Coronary artery (tissue), 2 donors: Measurements from ENCODE around the gene PHETA1.
"Not testable (repeated sequence)": the region's sequence is repeated elsewhere in the genome, so short reads cannot be mapped to it uniquely, and the experiment has no call there.

Experiments
- DNase-seq: peaks from one replicate; pipeline ENCODE4 v3.0.0-alpha.2; 2017; ENCODE audit warnings: low spot score
- H3K27ac ChIP-seq, 2 donors: fragments of 200-600 bp; sonication (generic); one replicate each; pipeline ENCODE4 v1.5.1; 2016 to 2019
- H3K4me3 ChIP-seq: fragments of 200-600 bp; sonication (generic); 2 replicates; pipeline ENCODE4 v1.5.1; 2016; ENCODE audit warnings: mild to moderate bottlenecking, moderate library complexity
- CTCF ChIP-seq: fragments of 200-600 bp; sonication (generic); IDR thresholded peaks from one replicate; pipeline ENCODE4 v1.5.1; 2019; ENCODE audit warnings: antibody characterized with exemption

The PHETA1 gene

GRCh38 chr12:111337371-111337770, 31.5 kb downstream of the PHETA1 start:
- no peak overlapping the region for H3K4me3 ChIP-seq
- DNase-seq = no peak
- no peak overlapping the region for H3K27ac ChIP-seq
- TF ChIP-seq CTCF = no peak

GRCh38 chr12:111336411-111336810, 32.5 kb downstream of the PHETA1 start:
- not testable (repeated sequence) for DNase-seq, H3K4me3 ChIP-seq, H3K27ac ChIP-seq

- DNase-seq = no peak
- TF ChIP-seq CTCF = no peak
- Histone ChIP-seq H3K4me3 (no peak overlapping the region), H3K27ac (no peak overlapping the region)
Observed at GRCh38 chr12:111335811-111336210, 33.1 kb downstream of the PHETA1 start.

- H3K4me3 ChIP-seq, DNase-seq, H3K27ac ChIP-seq: not testable (repeated sequence)
Observed at GRCh38 chr12:111335301-111335700, 33.6 kb downstream of the PHETA1 start.

- Histone ChIP-seq H3K4me3 (no peak overlapping the region), H3K27ac (no peak overlapping the region)
- TF ChIP-seq CTCF = no peak
- no peak for DNase-seq
Observed at GRCh38 chr12:111334393-111334915, 34.4 kb downstream of the PHETA1 start.

- Histone ChIP-seq H3K27ac (no peak overlapping the region), H3K4me3 (no peak overlapping the region)
- no peak for TF ChIP-seq CTCF
- DNase-seq = no peak
Observed at GRCh38 chr12:111330800-111331752, 37.8 kb downstream of the PHETA1 start.

- no peak overlapping the region for H3K4me3 ChIP-seq
- H3K27ac ChIP-seq = no peak overlapping the region
- no peak for TF ChIP-seq CTCF
- no peak for DNase-seq
Observed at GRCh38 chr12:111328138-111328537, 40.8 kb downstream of the PHETA1 start.

GRCh38 chr12:111327474-111327873, 41.4 kb downstream of the PHETA1 start:
- Histone ChIP-seq H3K4me3 (no peak overlapping the region), H3K27ac (no peak overlapping the region)
- no peak for TF ChIP-seq CTCF
- DNase-seq = no peak
